ENCODE measurements around the gene ARHGAP24.

- TF ChIP-seq, protein P1, sequence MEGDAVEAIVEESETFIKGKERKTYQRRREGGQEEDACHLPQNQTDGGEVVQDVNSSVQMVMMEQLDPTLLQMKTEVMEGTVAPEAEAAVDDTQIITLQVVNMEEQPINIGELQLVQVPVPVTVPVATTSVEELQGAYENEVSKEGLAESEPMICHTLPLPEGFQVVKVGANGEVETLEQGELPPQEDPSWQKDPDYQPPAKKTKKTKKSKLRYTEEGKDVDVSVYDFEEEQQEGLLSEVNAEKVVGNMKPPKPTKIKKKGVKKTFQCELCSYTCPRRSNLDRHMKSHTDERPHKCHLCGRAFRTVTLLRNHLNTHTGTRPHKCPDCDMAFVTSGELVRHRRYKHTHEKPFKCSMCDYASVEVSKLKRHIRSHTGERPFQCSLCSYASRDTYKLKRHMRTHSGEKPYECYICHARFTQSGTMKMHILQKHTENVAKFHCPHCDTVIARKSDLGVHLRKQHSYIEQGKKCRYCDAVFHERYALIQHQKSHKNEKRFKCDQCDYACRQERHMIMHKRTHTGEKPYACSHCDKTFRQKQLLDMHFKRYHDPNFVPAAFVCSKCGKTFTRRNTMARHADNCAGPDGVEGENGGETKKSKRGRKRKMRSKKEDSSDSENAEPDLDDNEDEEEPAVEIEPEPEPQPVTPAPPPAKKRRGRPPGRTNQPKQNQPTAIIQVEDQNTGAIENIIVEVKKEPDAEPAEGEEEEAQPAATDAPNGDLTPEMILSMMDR (IDR thresholded peaks at IDR 0.05): no peak
- TF ChIP-seq POLR2A (IDR thresholded peaks at IDR 0.05): no peak
Observed at GRCh38 chr4:85548116-85548515, 73.2 kb downstream of the ARHGAP24 start.

All from ovary (tissue), 3 donors.